HFFc6 (cell line): Measurements from ENCODE around the gene LZIC. TPM values are rescaled to one million over a fixed set of nuclear protein-coding genes. Genes with fewer than 3 reads are reported as not detected.

Experiments used
- DNase-seq: peaks from one replicate; pipeline ENCODE4 v3.0.0-alpha.2; 2018
- H3K27ac Mint-ChIP-seq: 2 replicates; pipeline ENCODE4 v1.8.0; 2020; ENCODE audit warnings: mild to moderate bottlenecking, mixed read lengths
- H3K27me3 Mint-ChIP-seq: 2 replicates; pipeline ENCODE4 v1.8.0; 2021; ENCODE audit warnings: mild to moderate bottlenecking, moderate library complexity, mixed read lengths; ENCODE audit not compliant: insufficient read depth
- H3K36me3 Mint-ChIP-seq: 2 replicates; pipeline ENCODE4 v1.8.0; 2021; ENCODE audit warnings: low read depth, mixed read lengths
- H3K4me1 Mint-ChIP-seq: 2 replicates; pipeline ENCODE4 v1.8.0; 2020; ENCODE audit warnings: low read depth, mixed read lengths
- H3K4me3 Mint-ChIP-seq: 2 replicates; pipeline ENCODE4 v1.8.0; 2020; ENCODE audit warnings: mild to moderate bottlenecking, moderate library complexity, mixed read lengths
- H3K9me3 Mint-ChIP-seq: 2 replicates; pipeline ENCODE4 v1.8.0; 2020; ENCODE audit warnings: mild to moderate bottlenecking, mixed read lengths
- CTCF ChIP-seq: fragments of 200-600 bp; sonication (generic); IDR thresholded peaks from 2 replicates; pipeline ENCODE4 v1.5.0; 2021; ENCODE audit warnings: antibody characterized with exemption, mild to moderate bottlenecking
- total RNA-seq, 6 experiments: library from RNA; stranded (reverse); fragmentation: NEBNext Ultra II Directional; extraction: Animal tissue kit (Norgen Biotek cat#: 25700); gene quantifications; 2 replicates in 1 of 6; 3 replicates in 5 of 6; pipeline ENCODE4 v1.2.3, GENCODE V29; 2021

Gene LZIC
- total RNA-seq, 6 experiments from 2014 or later: 28.0 to 34.8 (median 30.9) TPM

- TF ChIP-seq CTCF: no peak
- H3K27ac Mint-ChIP-seq: peak overlapping the region; percentile 93
- no peaks in the 10 kb centered on the region for H3K27me3 Mint-ChIP-seq
- no peaks in the 10 kb centered on the region for H3K9me3 Mint-ChIP-seq
- peaks cover 49% of the 10 kb centered on the region for H3K4me1 Mint-ChIP-seq
- H3K4me3 Mint-ChIP-seq: no peak overlapping the region
- no peaks in the 10 kb centered on the region for H3K36me3 Mint-ChIP-seq
- no peak for DNase-seq
These were observed 53.8 kb downstream of the LZIC start for GRCh38 chr1:9889411-9889810.

- Mint-ChIP-seq H3K4me1 (peaks cover 44% of the 10 kb centered on the region), H3K9me3 (no peaks in the 10 kb centered on the region), H3K4me3 (no peak overlapping the region), H3K27me3 (no peaks in the 10 kb centered on the region), H3K36me3 (no peaks in the 10 kb centered on the region), H3K27ac (no peak overlapping the region)
- TF ChIP-seq CTCF: no peak
- no peak for DNase-seq
These were observed 54.3 kb downstream of the LZIC start for GRCh38 chr1:9888886-9889285.

GRCh38 chr1:9887070-9887469 lies 56.1 kb downstream of the LZIC start:
- no peak overlapping the region for H3K4me3 Mint-ChIP-seq
- no peak overlapping the region for H3K27ac Mint-ChIP-seq
- H3K27me3 Mint-ChIP-seq: no peaks in the 10 kb centered on the region
- H3K9me3 Mint-ChIP-seq: no peaks in the 10 kb centered on the region
- no peak for DNase-seq
- no peaks in the 10 kb centered on the region; the same call in 1 of the 2 replicates for H3K36me3 Mint-ChIP-seq
- TF ChIP-seq CTCF: no peak
- H3K4me1 Mint-ChIP-seq: peaks cover 39% of the 10 kb centered on the region

- no peak overlapping the region for H3K4me3 Mint-ChIP-seq
- no peaks in the 10 kb centered on the region for H3K9me3 Mint-ChIP-seq
- DNase-seq: no peak
- H3K27me3 Mint-ChIP-seq: no peaks in the 10 kb centered on the region
- peaks cover 44% of the 10 kb centered on the region for H3K4me1 Mint-ChIP-seq
- TF ChIP-seq CTCF: no peak
- no peak overlapping the region for H3K27ac Mint-ChIP-seq
- H3K36me3 Mint-ChIP-seq: no peaks in the 10 kb centered on the region; the same call in 1 of the 2 replicates
These were observed 57.0 kb downstream of the LZIC start for GRCh38 chr1:9886092-9886742.

- Mint-ChIP-seq H3K4me3 (no peak overlapping the region), H3K36me3 (no peaks in the 10 kb centered on the region; the same call in 1 of the 2 replicates), H3K9me3 (no peaks in the 10 kb centered on the region), H3K27me3 (peaks cover 3% of the 10 kb centered on the region; the same call in 1 of the 2 replicates), H3K27ac (no peak overlapping the region), H3K4me1 (peaks cover 36% of the 10 kb centered on the region)
- DNase-seq: no peak
- TF ChIP-seq CTCF: no peak
These were observed 58.4 kb downstream of the LZIC start for GRCh38 chr1:9884805-9885204.
